Measurements from ENCODE around the gene GRM6.

GRCh38 chr5:178965465-178966055, 29.6 kb downstream of the GRM6 start:
- TF ChIP-seq TAF9B (IDR thresholded peaks at IDR 0.05; ENCODE audit: partially characterized antibody) (no peak), ELF1 (tag; IDR thresholded peaks at IDR 0.05) (no peak), POLR2AphosphoS5 (IDR thresholded peaks at IDR 0.05; ENCODE audit: control insufficient read depth, insufficient read depth, low read depth, low read length) (no peak), ZNF609 (CRISPR knock-in tag; IDR thresholded peaks at IDR 0.05; ENCODE audit: borderline replicate concordance) (no peak), JUND (IDR thresholded peaks at IDR 0.05; ENCODE audit: borderline replicate concordance, low read depth, low read length) (no peak), JUND (tag; IDR thresholded peaks at IDR 0.05; ENCODE audit: borderline replicate concordance, low read depth, low read length) (no peak), RFX1 (IDR thresholded peaks at IDR 0.05) (no peak), CHD2 (IDR thresholded peaks at IDR 0.05; ENCODE audit: low read depth, low read length) (no peak), E2F4 (CRISPR knock-in tag; IDR thresholded peaks at IDR 0.05; ENCODE audit: low read depth) (no peak), ARID2 (IDR thresholded peaks at IDR 0.05) (no peak), ZNF212 (CRISPR knock-in tag; IDR thresholded peaks at IDR 0.05) (no peak), PHF8 (IDR thresholded peaks at IDR 0.05; ENCODE audit: borderline replicate concordance, low read length) (no peak), CREB1 (IDR thresholded peaks at IDR 0.05) (no peak), CREB1 (CRISPR knock-in tag; IDR thresholded peaks at IDR 0.05) (no peak)

Measured in K562 (cell line).